NCI-H128 (cell line): ENCODE results near the gene EMILIN2.
"Not testable (repeated sequence)": the region's sequence is repeated elsewhere in the genome, so short reads cannot be mapped to it uniquely, and the experiment has no call there.

Experiments used
- DNase-seq: peaks from one replicate; lab custom pipeline; 2025; ENCODE audit not compliant: unreplicated experiment; lab: John Stamatoyannopoulos, UW

The EMILIN2 gene

DNA sequence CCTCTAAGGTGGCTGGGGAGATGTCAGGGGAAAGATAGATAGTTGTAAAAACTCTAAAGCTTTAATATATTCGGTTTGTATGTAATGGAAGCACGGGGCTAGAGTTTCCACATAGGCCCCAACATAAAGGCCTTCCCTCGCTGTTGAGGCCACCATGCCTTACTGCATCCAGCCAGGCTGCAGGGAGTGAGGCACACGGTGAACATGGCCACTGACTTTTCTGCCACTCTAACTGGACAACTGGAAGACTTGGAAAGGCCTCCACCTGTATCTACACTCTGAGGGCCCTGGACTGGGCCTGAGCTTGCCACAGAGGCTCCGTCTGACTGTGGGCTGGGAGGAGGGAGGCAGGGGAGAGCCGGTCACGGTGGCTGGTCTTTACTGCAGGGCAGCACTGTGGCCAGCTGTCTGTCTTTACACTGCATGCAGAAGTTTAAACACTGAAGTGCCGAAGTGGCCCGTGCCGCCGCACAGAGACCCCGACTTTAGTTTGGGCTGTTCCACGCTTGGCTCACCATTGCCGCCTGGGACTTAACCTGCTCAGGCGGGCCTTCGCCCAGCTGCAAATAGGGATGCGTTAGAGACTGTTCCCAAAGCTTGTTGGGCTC, 66.7 kb downstream of the EMILIN2 start:
- DNase-seq, result no peak

DNA sequence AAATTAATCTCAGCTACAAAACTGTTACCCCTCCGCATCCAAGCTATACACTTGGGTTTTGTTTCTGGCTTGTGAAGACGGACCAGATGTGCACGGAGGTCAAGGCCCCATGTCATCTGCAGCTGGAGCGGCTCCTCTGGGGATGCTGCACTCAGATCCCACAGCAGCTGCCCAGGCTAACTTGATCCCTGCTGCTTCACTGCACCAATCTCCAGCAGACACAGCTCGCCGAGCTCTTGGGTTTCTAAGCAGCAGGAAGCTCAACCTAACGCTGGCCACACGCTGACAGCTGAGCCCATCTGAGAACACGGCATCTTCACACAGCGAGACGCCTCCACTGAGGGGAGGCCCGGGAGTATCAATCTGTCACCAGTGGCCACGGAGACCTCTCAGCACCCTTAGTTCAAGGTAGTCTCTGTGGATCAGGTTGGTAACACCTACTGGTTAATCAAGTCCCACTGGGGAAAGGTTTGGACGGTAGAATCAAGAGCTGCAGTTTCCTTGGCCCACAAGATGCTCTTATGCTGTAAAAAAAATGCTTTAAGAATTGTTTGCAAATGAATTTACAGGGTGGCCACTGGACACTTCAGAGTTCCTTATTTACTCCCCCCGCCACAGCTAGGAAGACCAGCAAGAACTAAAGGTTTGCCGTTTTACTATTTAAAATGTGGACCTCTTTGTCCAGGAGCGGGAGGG, 67.5 kb downstream of the EMILIN2 start:
- no peak for DNase-seq

DNA sequence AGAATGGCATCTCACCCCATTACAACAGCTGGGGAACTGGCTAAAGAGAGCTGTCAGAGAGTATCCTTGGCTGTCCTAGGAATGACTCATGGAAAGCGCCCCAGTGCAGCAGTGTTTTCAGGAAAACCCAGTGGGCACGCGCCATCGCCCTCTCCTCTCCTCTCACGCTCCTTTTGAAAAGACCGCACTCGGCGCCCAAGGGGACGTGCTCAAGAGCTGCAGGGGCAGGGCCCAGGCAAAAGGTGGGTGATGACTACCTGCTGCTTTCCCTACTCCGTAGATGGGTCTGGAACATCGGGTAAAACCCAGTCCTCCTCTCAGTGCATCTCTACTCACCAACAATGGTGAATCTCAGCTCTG, 68.1 kb downstream of the EMILIN2 start:
- DNase-seq, result no peak

DNA sequence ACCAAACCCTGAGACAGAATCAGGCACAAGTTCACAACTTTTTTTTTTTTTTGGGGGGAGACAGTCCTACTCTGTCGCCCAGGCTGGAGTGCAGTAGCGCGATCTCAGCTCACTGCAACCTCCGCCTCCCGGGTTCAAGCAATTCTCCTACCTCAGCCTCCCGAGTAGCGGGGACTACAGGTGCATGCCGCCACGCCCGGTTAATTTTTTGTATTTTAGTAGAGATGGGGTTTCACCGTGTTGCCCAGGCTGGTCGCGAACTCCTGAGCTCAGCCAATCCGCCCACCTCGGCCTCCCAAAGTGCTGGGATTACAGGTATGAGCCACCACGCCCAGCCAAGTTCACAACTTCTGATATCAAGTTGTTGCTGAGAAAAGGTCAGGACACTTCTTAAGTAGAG, 68.7 kb downstream of the EMILIN2 start:
- not testable (repeated sequence) for DNase-seq

DNA sequence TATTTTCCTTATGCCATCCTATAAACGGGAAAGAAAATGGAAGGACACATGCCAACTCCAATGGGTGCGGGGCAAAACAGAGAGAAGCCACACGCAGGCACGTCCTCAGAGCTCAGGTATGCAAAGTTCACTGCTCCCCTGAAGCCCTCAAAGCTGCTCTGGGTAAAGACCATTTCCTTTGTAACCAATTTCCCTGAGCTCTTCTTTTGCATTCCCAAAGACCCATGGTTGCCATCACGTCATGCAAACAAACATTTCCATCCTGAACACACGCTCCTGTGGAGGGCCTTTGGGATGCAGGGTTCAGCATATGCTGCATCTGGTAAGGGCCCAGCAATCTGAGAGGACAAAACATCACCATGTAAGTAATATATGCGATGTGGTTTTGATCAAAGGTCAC, 69.4 kb downstream of the EMILIN2 start:
- DNase-seq, result no peak

DNA sequence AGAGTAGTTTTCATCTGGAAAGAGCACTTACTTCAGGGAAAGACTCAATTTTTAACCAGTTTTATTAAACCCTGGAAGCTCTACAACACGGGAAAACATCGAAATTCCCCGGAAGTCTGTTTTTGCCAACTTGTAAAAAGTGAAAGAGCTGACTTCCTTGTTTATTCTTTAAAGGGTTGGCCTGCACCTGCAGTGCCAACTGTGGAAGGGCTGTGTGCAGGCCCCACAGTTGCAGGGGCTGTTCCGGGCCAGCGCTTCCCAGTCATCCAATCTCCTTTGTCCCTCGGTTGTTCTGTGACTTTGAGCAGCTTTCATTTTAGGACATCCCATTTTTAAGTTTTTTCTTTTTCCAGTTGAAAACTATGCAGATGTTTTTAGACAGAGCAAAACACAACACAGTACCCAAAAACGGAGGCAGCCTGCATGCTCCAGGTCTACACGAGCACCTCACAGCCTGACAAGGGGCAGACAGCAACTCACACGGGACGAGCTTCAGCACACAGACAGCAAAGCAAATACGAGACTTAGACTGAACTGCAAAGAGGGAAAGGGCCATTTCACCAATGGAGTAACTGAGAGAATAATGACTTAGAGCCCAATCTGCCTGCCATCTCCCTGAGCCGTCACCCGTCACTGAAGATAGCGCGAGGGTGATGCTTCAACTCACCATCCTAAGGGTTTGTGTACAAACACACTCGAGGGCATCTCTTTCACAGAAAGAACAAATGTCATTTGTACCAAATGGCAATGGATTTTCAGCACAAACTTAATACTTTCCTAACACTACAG, 70.6 kb downstream of the EMILIN2 start:
- DNase-seq, result no peak

DNA sequence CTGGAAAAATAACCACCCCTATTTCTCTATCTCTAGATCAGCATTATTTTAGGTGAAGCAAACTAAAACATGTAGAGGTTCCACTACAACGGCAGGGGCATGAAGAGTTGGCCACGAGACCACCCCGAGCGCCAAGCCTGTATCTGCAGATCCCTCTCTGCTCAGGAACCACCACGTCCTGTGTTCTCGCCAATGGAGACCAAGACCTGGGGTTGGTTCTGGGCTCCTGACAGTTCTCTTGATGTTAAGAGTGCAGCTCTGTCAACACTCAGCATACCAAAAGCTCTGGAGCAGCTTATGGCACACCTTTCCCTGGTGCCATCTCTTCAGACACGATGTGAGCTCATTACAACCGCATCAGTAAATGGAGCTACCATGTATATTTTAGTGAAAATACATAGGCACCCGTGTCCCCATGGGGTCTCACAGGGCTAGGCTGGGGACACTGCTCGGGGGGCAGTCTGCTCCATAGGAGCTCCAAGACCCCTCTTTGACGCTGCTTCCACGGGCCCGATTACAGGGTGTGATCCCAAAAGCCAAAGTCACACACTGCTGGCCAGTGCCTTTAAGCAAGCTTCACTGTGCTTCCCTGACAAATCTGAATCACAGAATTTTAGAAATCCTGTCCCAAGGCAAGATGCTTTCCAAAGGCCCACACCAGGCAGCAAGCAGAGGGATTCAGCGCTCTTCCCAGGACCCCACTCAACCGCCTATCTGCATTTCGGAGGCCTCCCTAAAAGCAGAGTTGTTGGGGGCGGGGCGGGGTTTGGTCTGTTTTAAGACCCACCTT, 72.2 kb downstream of the EMILIN2 start:
- no peak for DNase-seq

DNA sequence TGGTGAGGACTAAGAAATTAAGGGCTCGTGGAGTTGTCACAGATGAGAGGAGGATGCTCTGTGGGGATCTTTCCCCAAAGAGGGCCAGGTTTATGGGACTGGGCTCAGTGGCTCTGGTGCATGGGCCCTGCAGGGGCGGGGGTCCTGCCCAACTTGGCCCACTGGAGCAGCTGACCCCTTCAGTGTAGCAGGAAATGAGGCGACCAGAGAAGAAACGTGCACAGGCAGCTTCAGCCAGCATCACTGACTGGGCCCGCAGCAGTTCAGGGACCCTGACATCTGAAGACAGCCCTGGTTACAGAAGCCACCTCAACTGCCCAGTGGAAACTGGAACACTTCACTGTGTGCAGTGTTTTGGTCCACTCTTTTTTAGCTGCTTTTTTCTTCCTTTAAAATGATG, 72.8 kb downstream of the EMILIN2 start:
- DNase-seq, result no peak

DNA sequence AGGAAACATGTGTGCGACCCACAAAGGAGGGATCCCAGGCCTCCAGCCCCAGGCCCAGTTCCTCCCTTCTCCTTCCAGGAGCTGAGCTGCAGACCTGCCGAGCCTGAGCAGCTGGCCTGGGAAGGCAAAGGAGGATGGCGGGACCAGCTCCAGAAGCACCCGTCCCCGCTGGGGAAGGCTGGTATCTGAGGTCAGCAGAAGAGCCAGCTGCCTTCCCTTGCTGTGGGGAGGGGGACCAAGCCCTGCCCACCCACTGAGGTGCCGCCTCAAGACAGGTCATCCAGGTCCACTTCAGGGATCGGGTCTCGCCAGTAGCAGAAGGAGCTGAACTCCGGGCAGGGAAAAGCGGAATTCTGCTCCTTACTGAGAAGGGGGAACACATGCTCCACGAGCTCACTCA, 73.2 kb downstream of the EMILIN2 start:
- no peak for DNase-seq

DNA sequence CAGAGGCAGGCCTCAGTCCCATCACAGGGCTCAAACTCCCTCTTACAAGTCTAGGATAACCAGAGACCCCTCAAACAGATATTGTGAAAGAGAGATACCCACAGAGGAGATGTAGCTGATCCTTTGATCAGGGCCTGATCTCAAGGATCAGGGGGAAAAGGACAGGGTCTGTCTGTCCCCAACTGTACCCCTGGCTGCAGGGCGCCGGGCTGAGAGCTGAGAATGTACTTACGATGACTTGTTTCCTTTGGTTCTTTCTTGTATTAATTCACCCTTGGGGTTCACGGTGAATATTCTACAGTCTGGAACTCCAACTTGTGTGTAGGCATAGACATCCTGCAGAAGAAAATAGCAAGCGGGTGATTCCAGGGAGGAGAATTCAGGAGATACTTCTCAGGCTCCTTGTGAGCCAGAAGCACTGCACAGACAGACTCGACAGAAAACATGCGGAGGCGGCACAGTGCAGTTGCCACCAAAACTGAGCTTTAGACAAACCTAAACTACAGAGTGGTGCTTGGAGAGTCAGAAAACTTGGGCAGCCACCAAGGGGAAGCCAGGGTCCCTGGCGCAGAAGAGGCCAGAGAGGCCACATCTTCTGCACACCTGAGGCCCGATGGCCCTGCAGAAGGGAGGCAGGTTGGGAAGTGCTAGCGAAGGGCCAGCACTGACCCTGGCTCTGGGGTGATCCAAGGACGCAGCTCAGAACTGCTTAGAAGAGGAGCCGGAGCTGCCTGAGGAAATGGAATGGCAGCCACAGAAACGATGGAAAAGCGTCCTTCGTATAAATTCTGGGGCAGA, 73.9 kb downstream of the EMILIN2 start:
- DNase-seq, result no peak

DNA sequence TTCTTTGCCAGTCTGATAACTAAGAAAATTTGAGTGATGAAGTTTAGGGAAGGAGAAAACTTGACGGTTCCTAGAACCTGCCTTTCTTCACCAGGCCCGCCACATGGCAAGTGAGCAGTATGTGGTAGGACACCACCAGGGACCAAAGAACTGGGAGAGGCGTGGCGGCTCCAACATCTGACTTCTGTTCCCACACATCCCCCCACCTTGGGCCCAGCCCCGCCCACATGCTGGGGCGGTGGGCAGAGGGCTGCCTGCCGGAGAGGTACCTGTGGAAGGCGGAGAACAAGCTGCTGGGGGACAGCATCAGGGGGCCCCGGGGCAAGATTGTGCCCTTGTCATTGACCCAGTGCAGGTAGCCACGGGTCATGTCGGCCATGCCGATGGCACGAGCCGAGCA, 75.0 kb downstream of the EMILIN2 start:
- DNase-seq, result no peak

DNA sequence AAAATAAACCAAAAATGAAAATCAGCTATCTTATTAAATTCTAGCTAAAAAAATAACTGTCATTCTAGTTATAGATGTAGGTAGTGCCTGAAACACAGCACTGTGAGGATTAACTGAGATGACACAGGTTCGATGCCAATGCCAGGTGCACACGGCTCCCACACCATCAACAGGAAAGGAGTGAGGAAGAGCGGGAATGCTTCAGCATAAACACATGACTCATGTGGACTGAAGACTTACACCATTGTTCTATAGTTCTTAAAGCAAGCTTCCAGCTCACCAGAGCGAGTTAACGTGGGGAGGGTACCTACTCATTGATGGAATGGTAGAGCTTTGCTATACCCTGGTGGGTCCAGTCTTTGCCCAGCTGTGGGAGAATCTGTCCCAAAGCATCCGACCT, 76.7 kb downstream of the EMILIN2 start:
- DNase-seq, result no peak

DNA sequence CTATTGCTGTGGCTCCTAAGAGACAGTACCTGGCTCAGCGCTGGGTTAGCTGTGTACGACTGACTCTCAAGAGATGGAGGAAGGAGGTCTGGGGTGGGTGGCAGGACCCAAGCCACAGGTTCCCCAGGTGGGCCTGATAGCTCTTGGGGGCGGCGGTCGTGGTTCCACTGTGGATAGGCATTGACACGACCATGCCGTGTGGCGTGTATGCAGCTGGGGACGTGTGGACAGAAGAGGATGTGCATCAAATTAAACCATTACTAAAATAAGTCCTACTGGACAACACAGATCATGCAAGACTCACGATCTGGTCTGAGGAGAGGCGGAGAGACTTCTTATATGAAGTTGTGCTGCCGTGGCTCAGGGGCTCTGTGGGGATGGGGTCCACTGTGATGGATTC, 78.1 kb downstream of the EMILIN2 start:
- no peak for DNase-seq

DNA sequence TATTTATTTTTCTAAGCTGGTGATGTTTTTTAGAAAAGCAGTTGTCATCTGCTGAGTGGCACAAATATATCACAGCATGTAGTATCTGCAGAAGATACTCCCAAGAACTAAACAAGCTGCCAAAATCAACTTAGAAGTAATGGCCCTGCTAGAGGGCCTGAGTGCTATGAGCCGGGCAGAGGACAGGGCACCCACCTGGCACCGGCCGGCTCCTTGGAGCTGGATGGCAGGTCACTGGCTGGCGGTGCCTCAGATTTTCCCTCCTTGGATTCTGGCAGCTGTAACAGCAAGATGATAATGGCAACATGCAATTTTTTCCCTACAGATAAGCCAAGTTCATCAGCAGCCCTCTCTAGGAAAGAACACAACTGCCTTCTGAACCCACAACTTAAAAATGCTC, 79.7 kb downstream of the EMILIN2 start:
- DNase-seq, result no peak

DNA sequence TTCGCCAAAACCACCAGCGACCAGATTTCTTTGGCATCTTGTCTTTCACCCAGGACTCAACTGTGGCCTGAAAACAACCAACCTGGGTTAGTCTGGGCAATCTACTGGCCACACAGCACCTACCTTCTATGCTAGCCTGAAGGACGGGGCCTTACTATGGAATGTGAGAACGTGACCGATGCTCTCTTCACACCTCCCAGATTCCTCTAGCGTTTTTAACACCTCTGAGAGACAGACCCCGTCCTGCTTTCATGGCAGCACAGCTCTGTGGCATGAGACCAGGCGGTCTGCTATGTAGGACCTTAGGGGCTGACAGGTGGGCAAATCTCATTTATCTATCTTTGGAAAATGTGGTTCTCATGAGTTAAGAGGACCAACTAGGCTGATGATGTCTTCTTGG, 80.9 kb downstream of the EMILIN2 start:
- DNase-seq, result no peak

DNA sequence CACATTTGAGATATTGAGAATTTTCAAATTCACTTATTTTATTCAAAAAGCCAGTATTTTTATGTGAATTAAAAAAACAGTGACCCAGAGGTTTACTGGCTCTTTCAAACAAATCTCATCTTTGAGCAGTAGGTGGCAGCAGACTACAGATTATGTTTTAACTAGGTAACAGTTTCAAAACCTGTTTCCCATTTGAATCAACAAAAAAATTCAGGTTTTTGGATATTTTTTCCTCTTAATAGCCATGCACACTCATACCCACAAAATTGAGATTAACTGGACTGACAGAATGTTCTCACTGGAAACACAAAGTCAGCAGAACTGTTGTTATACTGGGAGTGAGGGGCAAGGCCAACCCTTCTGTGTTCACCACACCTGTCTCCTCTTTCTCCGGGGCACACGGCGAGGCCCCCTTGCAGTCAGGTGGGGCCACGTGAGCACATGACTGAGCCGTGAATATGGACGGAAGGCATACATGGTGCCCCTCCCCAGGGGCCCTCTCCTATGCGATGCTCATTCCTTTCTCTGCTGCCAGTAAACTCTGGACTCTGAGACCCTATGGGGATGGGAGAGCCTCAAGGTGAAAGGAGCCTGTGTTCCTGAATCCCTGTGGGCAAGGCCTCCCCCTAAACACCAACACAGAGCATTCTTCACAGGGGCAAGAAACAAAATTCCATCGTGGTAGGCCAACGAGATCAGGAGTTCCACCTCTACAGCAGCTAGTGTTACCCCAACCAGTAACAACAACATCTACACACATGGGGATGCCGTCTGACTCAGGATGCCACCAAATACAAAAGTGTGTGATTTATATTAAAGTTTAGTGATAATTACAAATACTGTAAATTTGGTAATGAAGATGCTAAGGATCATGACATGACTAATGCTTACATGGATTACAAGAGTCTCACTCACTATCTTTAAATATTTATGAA, 85.7 kb downstream of the EMILIN2 start:
- peak; percentile 67 for DNase-seq

DNA sequence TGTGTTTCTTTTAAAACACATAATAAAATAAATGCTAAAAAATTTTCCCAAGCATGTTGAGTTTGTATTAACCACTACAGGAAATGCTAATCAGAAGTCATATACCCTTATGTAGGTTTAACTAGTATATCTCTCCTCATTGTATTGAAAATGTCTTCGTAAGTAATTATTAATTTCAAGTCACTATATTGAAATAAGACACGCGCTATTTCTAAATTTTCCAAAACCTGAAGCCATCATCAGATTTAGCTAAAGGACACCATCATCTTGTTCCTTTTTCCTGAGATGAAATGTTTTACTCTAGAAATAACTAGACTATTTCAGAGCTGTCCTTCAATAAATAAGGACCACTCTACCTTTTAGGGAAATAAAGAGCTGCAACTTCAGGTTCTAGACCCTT, 87.2 kb downstream of the EMILIN2 start:
- DNase-seq, result no peak

DNA sequence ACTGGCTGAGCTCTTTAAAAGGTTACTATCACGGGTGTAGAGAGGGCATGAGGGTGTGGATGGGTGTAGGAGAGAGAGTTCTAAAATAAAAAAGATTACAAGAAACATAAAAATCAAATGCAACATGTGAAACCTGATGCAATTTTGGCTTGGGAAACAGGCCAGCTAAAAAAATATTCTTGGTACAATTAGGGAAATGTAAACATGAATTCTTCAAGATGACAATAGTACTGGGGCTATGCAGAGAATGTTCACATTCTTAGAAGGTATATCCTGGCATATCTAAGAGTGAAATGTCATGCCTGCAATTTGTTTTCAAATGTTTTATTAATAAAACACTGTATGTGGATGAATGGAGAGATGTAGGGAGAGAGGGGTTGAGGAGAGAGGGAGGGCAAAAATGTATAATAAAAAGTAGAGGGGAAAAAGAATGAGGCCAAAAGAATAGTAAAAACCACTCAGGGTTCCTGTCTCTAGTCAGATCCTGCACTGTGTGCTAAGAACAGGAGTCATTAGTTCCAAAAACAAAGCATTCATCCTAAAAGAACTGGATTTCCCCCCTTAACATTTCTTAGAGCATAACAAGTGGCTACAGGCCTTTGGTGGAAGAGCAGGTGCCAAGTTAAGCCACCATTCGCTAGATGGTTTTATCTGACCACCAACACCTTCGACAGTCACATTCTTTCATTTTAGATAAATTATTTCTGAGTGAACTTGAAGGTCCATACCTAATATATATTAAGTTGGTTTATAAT, 88.8 kb downstream of the EMILIN2 start:
- no peak for DNase-seq

DNA sequence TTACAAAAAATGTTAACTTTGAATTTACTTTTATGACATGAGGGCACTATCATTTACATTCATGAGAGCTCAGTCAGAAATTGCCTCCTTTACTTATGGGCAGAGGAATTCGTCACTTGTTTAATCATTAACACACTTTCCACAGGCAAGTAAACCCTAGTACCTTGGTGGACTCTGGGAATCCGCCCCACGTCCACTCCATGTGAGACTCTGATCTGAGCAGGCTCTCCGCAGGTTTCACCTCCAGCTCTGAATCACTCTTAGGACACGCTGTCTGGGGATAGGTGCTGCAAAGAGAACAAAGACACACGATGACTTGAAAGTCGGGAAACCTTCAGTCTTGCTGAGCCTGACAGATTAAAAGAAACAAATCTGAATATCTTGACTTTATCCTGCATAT, 92.5 kb downstream of the EMILIN2 start:
- DNase-seq, result no peak
